Hematopoietic multipotent progenitor cell treated with erythropoietin and hydrocortisone succinate and interleukin-3 and kit ligand, for 6 days (in vitro differentiated cells): ENCODE measurements around the gene ATG5.
"Not testable (repeated sequence)": the region's sequence is repeated elsewhere in the genome, so short reads cannot be mapped to it uniquely, and the experiment has no call there.

ENCODE experiments used
- DNase-seq: peaks from one replicate; pipeline ENCODE4 v3.0.0-alpha.2; 2015

The ATG5 gene

DNA sequence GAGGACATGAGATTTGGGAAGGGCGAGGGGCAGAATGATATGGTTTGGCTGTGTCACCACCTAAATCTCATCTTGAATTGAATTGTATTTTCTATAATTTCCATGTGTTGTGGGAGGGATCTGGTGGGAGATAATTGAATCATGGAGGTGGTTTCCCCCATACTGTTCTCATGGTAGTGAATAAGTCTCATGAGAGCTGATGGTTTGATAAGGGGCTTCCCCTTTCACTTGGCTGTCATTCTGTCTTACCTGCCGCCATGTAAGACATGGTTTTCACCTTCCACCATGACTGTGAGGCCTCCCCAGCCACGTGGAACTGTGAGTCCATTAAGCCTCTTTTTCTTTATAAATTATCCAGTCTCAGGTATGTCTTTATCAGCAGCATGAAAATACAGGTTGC, 173.1 kb downstream of the ATG5 start:
- DNase-seq = not testable (repeated sequence)

DNA sequence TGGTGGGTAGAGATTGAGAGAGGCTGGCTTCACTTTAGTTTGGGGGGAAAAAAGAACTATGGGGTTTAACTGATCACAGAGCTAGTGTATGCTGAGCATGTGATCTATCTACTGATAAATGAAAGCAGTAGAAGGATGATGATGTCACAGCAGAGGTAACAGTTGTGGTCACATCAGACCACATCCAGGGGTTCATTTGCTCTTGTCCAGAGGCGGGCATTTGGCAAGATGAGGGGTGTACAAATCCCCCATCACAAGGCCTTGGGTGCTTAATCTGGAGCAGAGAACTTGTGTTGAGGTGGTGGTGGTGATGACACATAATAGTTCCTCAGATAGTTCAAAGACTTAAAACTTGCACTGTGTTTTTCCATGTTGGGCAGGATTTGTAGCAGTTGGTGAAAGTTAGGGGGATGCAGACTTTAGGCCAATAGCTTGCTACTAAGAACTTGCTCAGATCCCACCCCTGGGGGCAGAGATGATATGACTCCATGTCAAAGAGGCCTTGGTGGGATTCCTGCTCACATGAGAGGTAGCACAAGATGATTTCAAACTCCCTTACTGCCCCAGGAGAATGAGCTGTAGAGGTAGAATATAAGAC, 176.0 kb downstream of the ATG5 start:
- no peak for DNase-seq

DNA sequence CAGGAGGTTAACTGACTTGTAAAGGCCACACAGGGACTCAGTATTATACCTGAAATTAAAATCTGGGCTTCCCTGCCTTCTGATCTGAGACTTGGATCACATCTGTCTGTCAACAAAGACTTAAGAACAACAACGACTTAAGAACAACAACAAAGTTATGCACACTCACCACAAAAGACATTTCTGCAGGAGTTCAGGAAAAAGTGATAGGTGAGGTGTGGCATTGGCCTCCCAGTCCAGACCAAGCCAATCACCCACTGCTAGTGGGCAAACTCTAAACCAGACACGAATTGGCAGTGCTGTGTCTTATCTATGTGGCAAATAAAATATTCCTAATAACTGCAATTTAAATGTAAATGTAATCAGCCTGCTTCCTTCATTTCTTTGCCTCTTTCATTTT, 178.1 kb downstream of the ATG5 start:
- no peak for DNase-seq

DNA sequence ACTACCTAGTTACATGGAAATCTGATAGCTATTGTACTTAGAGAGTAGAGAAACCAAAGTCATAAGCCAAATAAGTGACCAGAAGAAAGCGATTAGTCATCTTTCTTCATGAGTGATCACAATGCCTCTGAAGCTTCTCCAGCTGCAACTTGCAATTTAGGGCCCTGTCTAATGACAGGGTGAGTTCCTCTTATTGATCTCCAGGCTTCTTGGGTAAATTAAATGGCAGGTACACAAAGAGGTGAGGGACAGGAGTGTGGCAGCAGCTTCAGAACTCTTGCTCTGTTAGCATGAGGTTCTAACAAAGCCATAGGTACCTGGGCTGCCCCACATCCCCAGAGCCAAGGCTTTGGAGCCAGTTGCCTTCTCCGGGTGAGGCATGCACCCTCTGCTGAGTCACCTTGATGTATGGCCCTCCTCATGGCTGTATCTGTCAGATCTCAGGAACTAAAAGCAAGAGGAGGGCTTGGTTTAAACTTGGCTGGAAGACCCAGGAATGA, 178.7 kb downstream of the ATG5 start:
- DNase-seq = no peak

DNA sequence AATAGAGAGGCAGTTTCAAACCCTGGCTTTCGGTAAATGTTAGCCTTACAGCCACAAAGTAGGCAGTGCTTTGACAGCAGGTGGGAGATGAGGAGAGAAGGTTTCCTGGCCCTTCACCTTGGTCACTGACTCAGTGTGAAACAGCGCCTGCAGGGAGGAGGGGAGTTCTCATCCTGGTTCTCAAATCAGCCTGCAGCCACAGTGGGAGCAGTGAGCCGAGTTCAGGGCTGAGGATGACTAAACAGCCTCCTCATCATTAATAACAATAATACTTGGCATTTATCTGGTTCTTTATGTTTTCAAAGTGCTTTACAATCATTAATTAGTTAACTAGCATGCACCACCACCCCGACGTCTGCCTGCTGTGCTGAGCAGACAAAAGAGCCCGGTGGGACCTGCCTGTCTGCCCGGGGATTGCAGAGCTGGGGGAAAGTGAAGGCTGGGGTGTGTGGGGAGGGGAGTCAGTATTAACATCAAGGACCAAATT, 179.8 kb downstream of the ATG5 start:
- DNase-seq = no peak

DNA sequence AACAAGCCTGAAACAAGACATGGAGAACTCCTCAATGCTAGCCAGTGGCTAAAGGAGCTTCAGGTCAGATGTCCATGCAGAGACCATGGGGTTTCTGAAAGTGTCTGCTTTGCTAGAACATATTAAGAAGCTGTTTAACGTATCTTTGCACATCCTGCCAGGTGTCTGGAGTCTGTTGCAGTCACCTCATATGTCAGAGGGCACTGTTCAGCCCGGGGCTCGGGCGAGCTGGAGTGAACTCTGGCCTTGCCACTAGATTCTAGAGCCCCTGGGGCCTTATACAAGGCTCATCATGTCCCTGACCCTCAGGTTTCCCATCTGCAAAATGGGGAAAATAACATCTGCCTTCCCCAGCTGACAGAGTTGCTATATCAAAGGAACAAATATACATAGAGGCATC, 180.4 kb downstream of the ATG5 start:
- DNase-seq = no peak

DNA sequence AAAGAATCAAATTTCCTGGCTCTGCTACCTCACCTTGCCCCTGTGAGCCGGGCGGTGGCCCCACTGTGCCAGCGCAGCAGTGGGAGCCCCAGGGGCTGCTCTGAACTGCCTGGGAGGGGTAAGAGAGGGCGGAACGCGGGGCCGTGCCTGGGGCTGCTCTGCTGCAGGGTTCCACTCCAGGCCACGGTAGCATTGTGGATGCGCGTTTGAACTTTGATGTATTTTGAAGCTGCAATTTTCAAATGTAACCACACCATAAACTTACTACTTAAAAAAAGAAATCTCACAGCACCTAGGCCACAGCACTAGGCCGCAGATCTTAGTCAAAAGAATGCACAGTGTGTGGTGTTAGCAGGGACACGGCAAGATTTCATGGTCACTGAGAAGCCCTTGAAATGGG, 181.9 kb downstream of the ATG5 start:
- DNase-seq = no peak

DNA sequence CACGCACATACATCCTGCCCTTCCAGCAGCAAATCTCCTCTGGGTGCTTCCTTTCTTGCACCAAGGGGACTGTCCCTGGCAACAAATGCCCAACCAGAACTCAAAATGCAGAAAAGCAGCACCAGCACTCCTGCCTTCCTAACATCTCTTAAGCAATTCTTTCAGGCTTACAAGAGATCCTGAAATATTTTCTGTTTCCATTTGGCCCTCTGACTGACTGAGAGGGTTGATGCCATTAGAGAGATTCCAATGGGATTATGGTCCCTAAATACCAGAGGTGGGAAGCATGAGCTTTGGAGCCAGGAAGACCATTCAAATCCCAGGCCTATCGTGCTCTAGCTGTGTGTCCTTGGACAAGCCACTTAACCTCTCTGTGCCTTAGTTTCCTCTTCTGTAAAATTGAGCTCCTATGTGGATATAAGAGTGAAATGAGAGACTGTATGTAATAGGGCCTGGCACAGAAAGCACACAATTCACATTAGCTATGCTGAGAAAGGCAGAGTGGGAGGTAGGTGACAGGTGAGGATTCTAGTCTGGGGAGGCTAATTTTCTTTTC, 182.6 kb downstream of the ATG5 start:
- DNase-seq = no peak

DNA sequence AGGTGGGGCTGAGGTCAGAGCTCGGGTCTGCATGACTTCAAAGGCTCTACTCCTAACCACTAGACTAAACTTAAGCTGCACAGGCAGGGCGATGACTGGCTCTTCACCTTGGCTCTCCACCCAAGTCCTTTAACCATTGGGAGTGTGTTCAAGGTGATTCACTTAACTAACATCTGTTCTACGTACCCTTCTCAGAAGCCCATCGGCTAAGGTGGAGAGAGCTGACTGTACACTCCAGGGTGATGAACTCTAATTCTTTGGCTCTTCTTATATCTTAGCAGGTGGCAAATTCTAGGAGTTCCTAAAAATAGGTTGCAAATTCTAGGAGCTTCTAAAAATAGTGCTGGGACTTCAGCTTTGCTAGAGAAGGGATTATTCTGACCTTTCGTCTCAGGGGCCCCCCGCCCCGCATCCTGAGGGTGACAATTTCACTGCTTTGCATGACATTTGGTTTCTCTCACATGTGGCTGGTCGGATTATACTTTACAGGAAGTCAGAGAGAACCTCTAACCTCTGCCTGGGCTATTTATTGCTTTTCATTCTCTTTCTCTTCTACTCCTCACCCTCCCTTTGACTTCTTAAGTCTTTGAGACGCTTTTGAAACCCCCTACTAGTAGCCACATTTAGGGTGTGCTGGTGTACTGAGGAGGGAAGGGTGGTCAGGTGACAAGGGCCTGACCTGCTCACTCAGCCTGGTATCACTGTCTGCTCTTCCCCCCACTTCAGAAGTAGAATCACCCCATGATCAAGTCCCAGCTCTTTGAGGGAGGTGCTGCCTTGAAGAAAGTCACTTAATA, 183.9 kb downstream of the ATG5 start:
- DNase-seq = no peak

DNA sequence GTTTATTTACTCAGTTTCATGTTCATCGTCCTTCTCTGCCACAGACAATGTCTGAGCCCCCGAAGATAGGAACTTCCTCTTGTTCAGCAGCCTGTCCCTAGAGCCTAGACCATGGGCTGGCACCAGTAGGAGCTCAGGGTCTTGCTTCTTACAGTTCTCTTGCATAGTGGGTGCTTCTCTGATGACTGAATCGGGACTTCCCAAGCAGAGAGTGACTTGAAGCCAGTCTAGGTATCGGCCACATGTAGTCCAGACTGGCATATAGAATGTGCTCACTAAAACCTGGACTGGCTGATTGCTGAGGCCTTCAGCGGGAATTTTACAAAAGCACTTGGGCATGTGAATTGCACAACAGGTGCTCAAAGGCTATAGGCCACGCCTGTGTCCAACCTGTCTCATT, 187.4 kb downstream of the ATG5 start:
- no peak for DNase-seq

DNA sequence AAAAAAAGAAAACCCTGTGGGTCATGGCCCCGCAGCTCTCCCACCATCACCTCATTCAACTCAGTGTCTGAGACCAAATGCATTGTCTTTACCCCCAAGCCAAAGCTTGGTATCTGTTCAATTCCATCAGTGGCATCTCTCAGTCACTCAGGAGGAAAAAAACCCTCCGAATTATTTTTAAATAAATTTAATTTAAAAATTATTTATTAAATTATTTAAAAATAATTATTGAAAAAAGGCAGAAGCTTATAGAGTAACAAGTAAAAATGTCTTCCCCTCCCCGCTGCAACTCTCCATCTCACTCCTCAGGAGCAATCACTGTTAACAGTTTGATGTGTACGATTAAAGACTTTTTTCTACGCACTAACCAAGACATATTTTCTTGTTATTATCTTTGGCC, 188.7 kb downstream of the ATG5 start:
- no peak for DNase-seq

DNA sequence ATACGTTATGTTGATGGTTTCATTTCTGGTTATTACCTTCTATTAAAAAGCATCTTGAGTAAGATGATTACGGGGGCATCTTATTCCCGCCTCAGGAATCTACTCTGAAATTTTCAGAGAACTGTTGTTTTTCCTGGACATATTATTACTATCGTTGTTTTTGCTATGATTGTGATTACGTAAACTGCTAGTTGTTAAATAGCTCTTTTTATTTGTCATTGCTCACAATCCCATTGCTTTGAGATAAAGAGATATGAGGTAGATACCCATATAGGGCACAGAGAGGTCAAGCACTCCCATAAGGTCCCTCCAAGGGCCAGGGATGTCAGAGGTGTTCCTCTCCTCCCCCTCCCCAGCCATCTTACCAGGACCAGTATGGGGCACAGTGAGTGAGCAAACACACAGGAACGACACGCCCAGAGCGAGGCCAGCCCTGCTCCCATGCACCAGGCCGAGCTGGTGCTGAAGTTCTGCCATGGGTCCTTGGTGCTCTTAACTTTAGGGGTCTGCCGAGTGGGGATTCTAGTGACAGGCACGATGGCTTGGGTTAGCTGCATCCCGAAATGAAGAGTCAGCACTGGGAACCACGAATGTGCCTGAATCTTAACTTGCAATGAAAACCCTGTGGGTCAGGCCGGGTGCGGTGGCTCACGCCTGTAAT, 189.5 kb downstream of the ATG5 start:
- DNase-seq = no peak

DNA sequence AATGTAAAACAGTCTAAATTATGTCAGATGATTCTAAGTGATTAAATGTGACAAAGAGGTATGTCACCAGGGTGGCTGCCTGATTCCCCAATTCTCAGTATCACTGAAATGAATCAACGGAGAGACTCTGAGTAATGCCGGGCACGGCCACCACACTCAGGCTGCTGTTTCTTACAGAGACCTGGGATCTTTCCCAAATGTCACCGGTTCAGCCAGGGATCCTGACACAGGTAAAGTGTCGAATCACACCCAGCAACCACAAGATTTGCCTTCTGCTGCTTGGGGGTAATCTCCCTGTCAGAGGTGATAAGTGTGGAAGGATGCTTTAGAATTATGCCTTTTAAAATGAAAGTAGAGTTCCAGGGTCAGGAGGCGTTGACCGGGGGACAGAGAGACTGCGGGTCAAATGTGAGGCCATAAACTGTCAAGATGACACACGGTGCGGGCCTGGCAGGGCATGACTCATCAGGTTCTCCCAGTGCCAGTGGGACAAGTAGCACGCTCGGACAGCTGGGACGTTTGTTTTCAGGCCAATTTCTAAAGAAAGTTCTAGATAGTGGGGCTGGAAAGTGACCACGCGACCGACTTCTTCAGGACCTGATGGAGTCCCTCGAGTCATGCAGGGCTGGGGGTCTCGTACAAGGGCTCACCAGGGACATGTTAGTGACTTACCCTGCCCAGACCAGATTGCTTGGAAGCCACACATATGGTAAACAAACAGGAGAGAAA, 190.5 kb downstream of the ATG5 start:
- DNase-seq = no peak
